ENCODE data around the gene RAB11FIP3. TPM values are rescaled to one million over a fixed set of nuclear protein-coding genes. Genes with fewer than 3 reads are reported as not detected.

The RAB11FIP3 gene
- total RNA-seq, 1 donor from 2014 or later: 10.5 TPM

- Histone ChIP-seq H3K36me3 (ENCODE audit: control insufficient read depth, insufficient read depth, low read length) (peaks cover 2% of the 10 kb centered on the region), H3K4me3 (ENCODE audit: low read depth, low read length) (no peak overlapping the region), H3K27me3 (ENCODE audit: control insufficient read depth, insufficient read depth, low read length) (peaks cover 17% of the 10 kb centered on the region)
- DNase-seq (ENCODE audit: low read depth) (no peak), FAIRE-seq (no peak)
- no peak for TF ChIP-seq CTCF (IDR thresholded peaks at IDR 0.05; ENCODE audit: insufficient read depth, low read length, severe bottlenecking)
Observed at GRCh38 chr16:557463-558297, 132.2 kb downstream of the RAB11FIP3 start.

GRCh38 chr16:558298-559020, 133.0 kb downstream of the RAB11FIP3 start:
- TF ChIP-seq CTCF (IDR thresholded peaks at IDR 0.05; ENCODE audit: insufficient read depth, low read length, severe bottlenecking): no peak
- Histone ChIP-seq H3K36me3 (ENCODE audit: control insufficient read depth, insufficient read depth, low read length) (peaks cover 1% of the 10 kb centered on the region), H3K4me3 (ENCODE audit: low read depth, low read length) (no peak overlapping the region), H3K27me3 (ENCODE audit: control insufficient read depth, insufficient read depth, low read length) (peaks cover 17% of the 10 kb centered on the region)
- DNase-seq (ENCODE audit: low read depth) (no peak), FAIRE-seq (no peak)

- DNase-seq (ENCODE audit: low read depth) (no peak), FAIRE-seq (no peak)
- Histone ChIP-seq H3K36me3 (ENCODE audit: control insufficient read depth, insufficient read depth, low read length) (peaks cover under 1% of the 10 kb centered on the region), H3K4me3 (ENCODE audit: low read depth, low read length) (no peak overlapping the region), H3K27me3 (ENCODE audit: control insufficient read depth, insufficient read depth, low read length) (peaks cover 17% of the 10 kb centered on the region)
- no peak for TF ChIP-seq CTCF (IDR thresholded peaks at IDR 0.05; ENCODE audit: insufficient read depth, low read length, severe bottlenecking)
Observed at GRCh38 chr16:559021-559380, 133.6 kb downstream of the RAB11FIP3 start.

- TF ChIP-seq CTCF (IDR thresholded peaks at IDR 0.05; ENCODE audit: insufficient read depth, low read length, severe bottlenecking): no peak
- peaks cover 17% of the 10 kb centered on the region for H3K27me3 ChIP-seq (ENCODE audit: control insufficient read depth, insufficient read depth, low read length)
- H3K36me3 ChIP-seq (ENCODE audit: control insufficient read depth, insufficient read depth, low read length): no peaks in the 10 kb centered on the region
- no peak overlapping the region for H3K4me3 ChIP-seq (ENCODE audit: low read depth, low read length)
- no peak for FAIRE-seq
- DNase-seq (ENCODE audit: low read depth): no peak
Observed at GRCh38 chr16:559411-560203, 134.2 kb downstream of the RAB11FIP3 start.

GRCh38 chr16:560204-560700, 134.8 kb downstream of the RAB11FIP3 start, which contains the start of gene PRR35:
Gene PRR35 (plus strand): TSS chr16:560394. CDS start chr16:563295, 2,901 bp downstream.
- H3K4me3 ChIP-seq (ENCODE audit: low read depth, low read length): no peak within 1 kb of the TSS
- no peak for TF ChIP-seq CTCF (IDR thresholded peaks at IDR 0.05; ENCODE audit: insufficient read depth, low read length, severe bottlenecking)
- H3K27me3 ChIP-seq (ENCODE audit: control insufficient read depth, insufficient read depth, low read length): peaks cover 17% of the 10 kb centered on the region
- no peak for DNase-seq (ENCODE audit: low read depth)
- no peak for FAIRE-seq
- no peaks in the 10 kb centered on the region for H3K36me3 ChIP-seq (ENCODE audit: control insufficient read depth, insufficient read depth, low read length)
